H7 (cell line): ENCODE measurements around the gene ST6GALNAC1. TPM values are rescaled to one million over a fixed set of nuclear protein-coding genes. Genes with fewer than 3 reads are reported as not detected.

Experiments used
- DNase-seq: peaks from one replicate; pipeline ENCODE4 v3.0.0; 2012
- H3K27me3 ChIP-seq: 2 replicates; pipeline ENCODE4 v1.6.0; 2011; ENCODE audit warnings: mild to moderate bottlenecking, low read length; ENCODE audit not compliant: control insufficient read depth, insufficient read depth
- H3K36me3 ChIP-seq: replicated peaks from 2 replicates; pipeline ENCODE4 v1.5.1; 2011; ENCODE audit warnings: low read length; ENCODE audit not compliant: control insufficient read depth, insufficient read depth
- H3K4me3 ChIP-seq: 2 replicates; pipeline ENCODE4 v1.5.1; 2011; ENCODE audit warnings: low read depth, mild to moderate bottlenecking, control low read depth, low read length, moderate library complexity; ENCODE audit not compliant: insufficient read depth
- total RNA-seq: library from RNA; depleted of rRNA; stranded (reverse); fragments of >200 nt; shearing (Covaris generic); gene quantifications from 2 replicates; pipeline ENCODE4 v1.2.3, GENCODE V29; 2014

The ST6GALNAC1 gene
- total RNA-seq, 1 experiment from 2014 or later, result not detected

- DNase-seq, result peak; percentile 28
- Histone ChIP-seq H3K36me3 (no peaks in the 10 kb centered on the region), H3K4me3 (peak overlapping the region; percentile 46; the same call in 1 of the 2 replicates), H3K27me3 (no peaks in the 10 kb centered on the region)
These were observed 27.2 kb upstream of the ST6GALNAC1 start for GRCh38 chr17:76670718-76671122.

GRCh38 chr17:76670020-76670717 is 26.6 kb upstream of the ST6GALNAC1 start:
- H3K27me3 ChIP-seq, result no peaks in the 10 kb centered on the region
- DNase-seq, result no peak
- no peak overlapping the region for H3K4me3 ChIP-seq
- H3K36me3 ChIP-seq, result no peaks in the 10 kb centered on the region

- peak; percentile 9 for DNase-seq
- no peaks in the 10 kb centered on the region for H3K36me3 ChIP-seq
- H3K27me3 ChIP-seq, result no peaks in the 10 kb centered on the region
- no peak overlapping the region for H3K4me3 ChIP-seq
These were observed 24.4 kb upstream of the ST6GALNAC1 start for GRCh38 chr17:76667786-76668453.

GRCh38 chr17:76667491-76667755 is 23.9 kb upstream of the ST6GALNAC1 start:
- no peaks in the 10 kb centered on the region for H3K27me3 ChIP-seq
- H3K36me3 ChIP-seq, result no peaks in the 10 kb centered on the region
- H3K4me3 ChIP-seq, result no peak overlapping the region
- no peak for DNase-seq

- Histone ChIP-seq H3K4me3 (no peak overlapping the region), H3K36me3 (no peaks in the 10 kb centered on the region), H3K27me3 (no peaks in the 10 kb centered on the region)
- no peak for DNase-seq
These were observed 17.1 kb upstream of the ST6GALNAC1 start for GRCh38 chr17:76660656-76661042.

- no peaks in the 10 kb centered on the region for H3K27me3 ChIP-seq
- peak; percentile 14 for DNase-seq
- no peaks in the 10 kb centered on the region for H3K36me3 ChIP-seq
- no peak overlapping the region for H3K4me3 ChIP-seq
These were observed 16.5 kb upstream of the ST6GALNAC1 start for GRCh38 chr17:76659928-76660655.

GRCh38 chr17:76658242-76658662 is 14.7 kb upstream of the ST6GALNAC1 start:
- DNase-seq, result peak; percentile 10
- H3K27me3 ChIP-seq, result no peaks in the 10 kb centered on the region
- H3K36me3 ChIP-seq, result no peaks in the 10 kb centered on the region
- no peak overlapping the region for H3K4me3 ChIP-seq

GRCh38 chr17:76657505-76658241 is 14.1 kb upstream of the ST6GALNAC1 start:
- Histone ChIP-seq H3K36me3 (no peaks in the 10 kb centered on the region), H3K27me3 (no peaks in the 10 kb centered on the region), H3K4me3 (no peak overlapping the region)
- DNase-seq, result no peak

GRCh38 chr17:76654408-76654807 is 10.9 kb upstream of the ST6GALNAC1 start:
- H3K4me3 ChIP-seq, result no peak overlapping the region
- DNase-seq, result no peak
- no peaks in the 10 kb centered on the region for H3K36me3 ChIP-seq
- no peaks in the 10 kb centered on the region for H3K27me3 ChIP-seq

- Histone ChIP-seq H3K36me3 (no peaks in the 10 kb centered on the region), H3K4me3 (no peak overlapping the region), H3K27me3 (no peaks in the 10 kb centered on the region)
- no peak for DNase-seq
These were observed 6.9 kb upstream of the ST6GALNAC1 start for GRCh38 chr17:76650504-76650903.

GRCh38 chr17:76646712-76647111 is 3.2 kb upstream of the ST6GALNAC1 start:
- H3K27me3 ChIP-seq, result no peaks in the 10 kb centered on the region
- no peak for DNase-seq
- no peak overlapping the region for H3K4me3 ChIP-seq
- no peaks in the 10 kb centered on the region for H3K36me3 ChIP-seq

GRCh38 chr17:76645481-76645880 is 1.9 kb upstream of the ST6GALNAC1 start:
- H3K27me3 ChIP-seq, result no peaks in the 10 kb centered on the region
- no peaks in the 10 kb centered on the region for H3K36me3 ChIP-seq
- H3K4me3 ChIP-seq, result no peak overlapping the region
- no peak for DNase-seq

- H3K4me3 ChIP-seq, result no peak overlapping the region
- H3K27me3 ChIP-seq, result no peaks in the 10 kb centered on the region
- no peaks in the 10 kb centered on the region for H3K36me3 ChIP-seq
- no peak for DNase-seq
These were observed 1.4 kb upstream of the ST6GALNAC1 start for GRCh38 chr17:76644995-76645394.

- no peak overlapping the region for H3K4me3 ChIP-seq
- no peak for DNase-seq
These were observed 563 bp downstream of the ST6GALNAC1 start for GRCh38 chr17:76642994-76643393.

More at GRCh38 chr17:76642994-76643393, 563 bp downstream of the ST6GALNAC1 start:
- Histone ChIP-seq H3K27me3 (no peaks in the 10 kb centered on the region), H3K36me3 (no peaks in the 10 kb centered on the region)
